Loucy (cell line): Measurements from ENCODE around the gene TAF4.

Experiments used
- H2AFZ ChIP-seq: fragments of 200-600 bp; sonication (generic); 2 replicates; pipeline ENCODE4 v1.6.0; 2016; ENCODE audit warnings: antibody characterized with exemption, mild to moderate bottlenecking, low read length, moderate library complexity
- H3F3A ChIP-seq: fragments of 200-600 bp; 2 replicates; pipeline ENCODE4 v1.6.0; 2016; ENCODE audit warnings: antibody characterized with exemption, low read depth, mild to moderate bottlenecking
- H3K27me3 ChIP-seq: fragments of 200-600 bp; sonication (generic); 2 replicates; pipeline ENCODE4 v1.6.1; 2014; ENCODE audit warnings: low read length, mild to moderate bottlenecking; ENCODE audit not compliant: insufficient read depth, poor library complexity, severe bottlenecking
- H3K36me3 ChIP-seq: fragments of 200-600 bp; sonication (generic); 2 replicates; pipeline ENCODE4 v1.6.1; 2016; ENCODE audit warnings: low read length; ENCODE audit not compliant: insufficient read depth
- H3K4me1 ChIP-seq: fragments of 200-600 bp; sonication (generic); 2 replicates; pipeline ENCODE4 v1.5.1; 2014; ENCODE audit warnings: low read length, mild to moderate bottlenecking; ENCODE audit not compliant: insufficient read depth, poor library complexity, severe bottlenecking
- H3K4me2 ChIP-seq: fragments of 200-600 bp; sonication (generic); 2 replicates; pipeline ENCODE4 v1.6.0; 2014; ENCODE audit warnings: antibody characterized with exemption, low read length, low read depth, mild to moderate bottlenecking; ENCODE audit not compliant: poor library complexity, severe bottlenecking
- H3K4me3 ChIP-seq: fragments of 200-600 bp; sonication (generic); 2 replicates; pipeline ENCODE4 v1.5.1; 2014; ENCODE audit warnings: low read length, mild to moderate bottlenecking, mixed read lengths; ENCODE audit not compliant: poor library complexity, severe bottlenecking
- H3K79me2 ChIP-seq: fragments of 200-600 bp; sonication (generic); 2 replicates; pipeline ENCODE4 v1.6.1; 2014; ENCODE audit warnings: low read length; ENCODE audit not compliant: insufficient read depth
- H3K9ac ChIP-seq: fragments of 200-600 bp; sonication (generic); 2 replicates; pipeline ENCODE4 v1.6.0; 2014; ENCODE audit warnings: mild to moderate bottlenecking, low read depth, low read length, moderate library complexity; ENCODE audit not compliant: poor library complexity, severe bottlenecking
- H3K9me2 ChIP-seq: fragments of 200-600 bp; sonication (generic); replicated peaks from 2 replicates; pipeline ENCODE4 v1.6.1; 2016; ENCODE audit warnings: low read depth, low read length, mixed read lengths
- H3K9me3 ChIP-seq: fragments of 200-600 bp; sonication (generic); 2 replicates; pipeline ENCODE4 v1.6.1; 2014; ENCODE audit warnings: mild to moderate bottlenecking, antibody characterized with exemption, low read length, low read depth; ENCODE audit not compliant: insufficient read depth
- H4K20me1 ChIP-seq: fragments of 200-600 bp; sonication (generic); 2 replicates; pipeline ENCODE4 v1.6.0; 2014; ENCODE audit warnings: antibody characterized with exemption, low read length, mild to moderate bottlenecking; ENCODE audit not compliant: insufficient read depth, poor library complexity, severe bottlenecking
- EZH2phosphoT487 ChIP-seq: fragments of 200-600 bp; IDR thresholded peaks from 2 replicates; pipeline ENCODE4 v1.6.1; 2018; ENCODE audit warnings: antibody characterized with exemption, mild to moderate bottlenecking, moderate library complexity, borderline replicate concordance
- TF ChIP-seq, protein P1 (sequence below): fragments of 200-600 bp; sonication (generic); conservative IDR thresholded peaks from 2 replicates; pipeline ENCODE4 v1.5.1; 2014; ENCODE audit warnings: mild to moderate bottlenecking, antibody characterized with exemption, low read length

Gene TAF4

DNA sequence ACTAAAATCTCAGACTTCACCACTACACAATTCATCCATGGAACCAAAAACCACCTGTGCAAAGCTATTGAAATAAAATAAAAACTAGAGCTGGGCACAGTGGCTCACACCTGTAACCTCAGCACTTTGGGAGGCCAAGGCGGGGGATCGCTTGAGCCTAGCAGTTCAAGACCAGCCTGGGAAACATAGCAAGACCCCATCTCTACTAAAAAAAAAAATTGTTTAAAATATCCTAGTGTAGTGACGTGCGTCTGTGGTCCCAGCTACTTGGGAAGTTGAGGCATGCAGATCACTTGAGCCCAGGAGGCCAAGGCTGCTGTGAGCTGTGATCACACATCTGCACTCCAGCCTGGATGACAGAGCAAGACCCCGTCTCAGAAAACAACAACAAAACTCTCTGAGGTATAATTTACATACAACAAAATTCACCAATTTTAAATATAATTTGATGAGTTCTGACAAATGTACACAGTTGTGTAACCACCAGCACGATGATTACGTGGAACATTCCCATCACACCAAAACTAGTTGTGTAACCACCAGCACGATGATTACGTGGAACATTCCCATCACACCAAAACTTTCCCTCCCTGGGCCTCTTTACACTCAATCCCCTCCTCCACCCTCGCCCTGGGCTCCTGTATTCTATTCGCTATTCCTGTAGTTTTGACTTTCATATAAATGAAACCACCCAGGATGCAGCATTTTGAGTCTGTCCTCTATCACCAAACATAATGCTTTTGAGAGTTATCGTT is 107.5 kb downstream of the TAF4 start:
- Histone ChIP-seq H3K4me3 (no peak overlapping the region), H3K9me3 (no peaks in the 10 kb centered on the region), H3K36me3 (no peaks in the 10 kb centered on the region), H3K27me3 (no peaks in the 10 kb centered on the region), H2AFZ (no peak overlapping the region), H4K20me1 (no peaks in the 10 kb centered on the region), H3F3A (no peaks in the 10 kb centered on the region), H3K9me2 (no peaks in the 10 kb centered on the region), H3K4me2 (no peak overlapping the region), H3K79me2 (no peaks in the 10 kb centered on the region), H3K4me1 (no peaks in the 10 kb centered on the region), H3K9ac (no peak overlapping the region)
- no peak for TF ChIP-seq EZH2phosphoT487
- TF ChIP-seq, protein P1, sequence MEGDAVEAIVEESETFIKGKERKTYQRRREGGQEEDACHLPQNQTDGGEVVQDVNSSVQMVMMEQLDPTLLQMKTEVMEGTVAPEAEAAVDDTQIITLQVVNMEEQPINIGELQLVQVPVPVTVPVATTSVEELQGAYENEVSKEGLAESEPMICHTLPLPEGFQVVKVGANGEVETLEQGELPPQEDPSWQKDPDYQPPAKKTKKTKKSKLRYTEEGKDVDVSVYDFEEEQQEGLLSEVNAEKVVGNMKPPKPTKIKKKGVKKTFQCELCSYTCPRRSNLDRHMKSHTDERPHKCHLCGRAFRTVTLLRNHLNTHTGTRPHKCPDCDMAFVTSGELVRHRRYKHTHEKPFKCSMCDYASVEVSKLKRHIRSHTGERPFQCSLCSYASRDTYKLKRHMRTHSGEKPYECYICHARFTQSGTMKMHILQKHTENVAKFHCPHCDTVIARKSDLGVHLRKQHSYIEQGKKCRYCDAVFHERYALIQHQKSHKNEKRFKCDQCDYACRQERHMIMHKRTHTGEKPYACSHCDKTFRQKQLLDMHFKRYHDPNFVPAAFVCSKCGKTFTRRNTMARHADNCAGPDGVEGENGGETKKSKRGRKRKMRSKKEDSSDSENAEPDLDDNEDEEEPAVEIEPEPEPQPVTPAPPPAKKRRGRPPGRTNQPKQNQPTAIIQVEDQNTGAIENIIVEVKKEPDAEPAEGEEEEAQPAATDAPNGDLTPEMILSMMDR = no peak

GRCh38 chr20:61956396-61957342 is 109.0 kb downstream of the TAF4 start:
- Histone ChIP-seq H2AFZ (no peak overlapping the region), H3K27me3 (no peaks in the 10 kb centered on the region), H3K36me3 (no peaks in the 10 kb centered on the region), H3K4me1 (no peaks in the 10 kb centered on the region), H3F3A (no peaks in the 10 kb centered on the region), H3K9me3 (no peaks in the 10 kb centered on the region), H3K4me2 (no peak overlapping the region), H3K9me2 (no peaks in the 10 kb centered on the region), H4K20me1 (no peaks in the 10 kb centered on the region), H3K4me3 (no peak overlapping the region), H3K79me2 (no peaks in the 10 kb centered on the region), H3K9ac (no peak overlapping the region)
- TF ChIP-seq EZH2phosphoT487 = no peak
- TF ChIP-seq, protein P1 = no peak

GRCh38 chr20:61955668-61956395 is 109.8 kb downstream of the TAF4 start:
- H4K20me1 ChIP-seq = no peaks in the 10 kb centered on the region
- H3K4me3 ChIP-seq = no peak overlapping the region
- H3K27me3 ChIP-seq = no peaks in the 10 kb centered on the region
- H3K79me2 ChIP-seq = no peaks in the 10 kb centered on the region
- no peak overlapping the region for H2AFZ ChIP-seq
- no peak overlapping the region for H3K4me2 ChIP-seq
- no peaks in the 10 kb centered on the region for H3F3A ChIP-seq
- no peak for TF ChIP-seq EZH2phosphoT487
- TF ChIP-seq, protein P1 = no peak
- no peak overlapping the region for H3K9ac ChIP-seq
- H3K4me1 ChIP-seq = no peaks in the 10 kb centered on the region
- no peaks in the 10 kb centered on the region for H3K36me3 ChIP-seq
- no peaks in the 10 kb centered on the region for H3K9me3 ChIP-seq
- no peaks in the 10 kb centered on the region for H3K9me2 ChIP-seq
